HG03575 (cell line): ENCODE measurements around the gene GATAD1.
"Not testable (repeated sequence)": the region's sequence is repeated elsewhere in the genome, so short reads cannot be mapped to it uniquely, and the experiment has no call there.

Experiments used
- ATAC-seq: cut with Tn5 transposase; IDR thresholded peaks from one replicate; pipeline ENCODE4 v1.9.1; 2021; ENCODE audit not compliant: unreplicated experiment, insufficient number of reproducible peaks, low FRiP score; ENCODE audit errors: extremely low read depth

Gene GATAD1

DNA sequence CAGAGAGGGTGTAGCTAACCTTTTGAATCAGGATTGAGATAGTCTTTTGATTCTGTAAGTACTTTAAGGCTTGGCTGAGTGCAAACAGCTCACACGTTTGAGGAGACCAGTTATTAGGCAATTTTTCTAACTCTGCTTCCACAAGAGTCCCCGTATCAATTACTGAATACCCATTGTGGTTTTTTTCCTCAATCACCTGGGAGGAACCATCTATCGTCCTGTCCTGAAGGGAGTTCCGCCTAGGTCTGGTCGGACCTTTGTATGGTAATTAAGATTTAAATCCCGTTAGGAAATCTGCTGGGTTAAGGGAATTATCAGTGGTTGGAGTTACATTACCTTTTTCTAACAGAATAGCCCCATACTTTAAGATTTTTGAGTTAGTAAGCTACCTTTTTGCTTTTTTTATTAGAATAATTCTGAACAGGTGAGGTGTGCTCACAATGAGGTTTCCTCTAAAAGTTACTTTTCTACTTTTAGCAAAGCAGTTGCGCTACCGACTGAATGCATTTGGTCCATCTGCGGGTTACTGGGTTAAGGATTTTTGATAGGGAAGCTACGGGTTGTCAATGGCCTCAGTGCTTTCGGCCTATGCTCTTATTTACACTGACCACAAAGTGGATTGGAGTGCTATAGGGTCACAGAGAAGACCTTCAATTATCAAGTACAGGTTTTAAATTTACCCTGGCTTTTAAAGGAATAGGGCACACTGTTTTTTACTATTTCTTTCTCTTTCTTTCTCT lies 28.7 kb downstream of the GATAD1 start:
- not testable (repeated sequence) for ATAC-seq

DNA sequence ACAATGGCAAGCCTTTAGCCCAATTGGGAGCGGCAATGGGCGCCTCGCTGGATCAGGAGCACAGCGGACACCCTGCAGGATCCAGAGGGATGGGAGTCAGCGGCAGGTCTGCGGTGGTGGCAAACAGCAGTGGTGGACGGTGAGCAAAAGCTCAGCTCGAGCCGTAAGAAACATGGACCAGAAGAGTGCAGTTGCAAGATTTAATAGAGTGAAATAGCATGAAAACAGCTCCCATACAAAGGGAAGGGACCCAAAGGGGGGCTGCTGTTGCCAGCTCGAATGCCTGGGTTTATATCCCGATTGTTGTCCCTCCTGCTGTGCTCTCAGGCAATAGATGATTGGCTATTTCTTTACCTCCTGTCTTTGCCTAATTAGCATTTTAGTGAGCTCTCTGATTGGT lies 30.4 kb downstream of the GATAD1 start, which contains the start of gene ERVW-1:
Gene ERVW-1, minus strand, starts transcription at position 266 of the 400 bp plus-strand sequence. CDS start 7,565 bp downstream, outside the sequence.
- not testable (repeated sequence) for ATAC-seq

GRCh38 chr7:92478095-92478494 lies 30.8 kb downstream of the GATAD1 start:
- ATAC-seq, result no peak

- no peak for ATAC-seq
Observed at GRCh38 chr7:92478711-92479110, 31.4 kb downstream of the GATAD1 start.

- not testable (repeated sequence) for ATAC-seq
Observed at GRCh38 chr7:92479146-92479545, 31.9 kb downstream of the GATAD1 start.

- ATAC-seq, result not testable (repeated sequence)
Observed at GRCh38 chr7:92483624-92484023, 36.3 kb downstream of the GATAD1 start.

DNA sequence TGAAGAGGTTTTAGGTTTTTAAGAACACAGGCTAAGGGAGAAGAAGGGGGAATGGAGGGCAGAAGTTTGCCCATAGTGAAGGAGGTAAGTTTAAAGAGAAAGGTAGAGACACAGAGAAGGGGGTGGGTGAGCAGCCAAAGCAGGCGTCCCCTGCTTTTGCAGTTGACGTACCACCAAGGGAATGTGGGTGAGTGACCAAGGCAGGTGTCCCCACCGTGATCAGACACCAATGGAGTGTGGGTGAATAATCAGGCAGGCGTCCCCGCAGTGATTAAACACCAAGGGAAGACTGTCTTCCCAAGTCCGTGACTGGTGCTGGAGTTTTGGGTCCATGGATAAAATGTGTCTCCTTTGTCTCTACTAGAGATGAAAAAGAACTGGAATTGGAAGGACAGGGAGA lies 36.9 kb downstream of the GATAD1 start:
- not testable (repeated sequence) for ATAC-seq

- no peak for ATAC-seq
Observed at GRCh38 chr7:92485267-92485892, 38.1 kb downstream of the GATAD1 start.

DNA sequence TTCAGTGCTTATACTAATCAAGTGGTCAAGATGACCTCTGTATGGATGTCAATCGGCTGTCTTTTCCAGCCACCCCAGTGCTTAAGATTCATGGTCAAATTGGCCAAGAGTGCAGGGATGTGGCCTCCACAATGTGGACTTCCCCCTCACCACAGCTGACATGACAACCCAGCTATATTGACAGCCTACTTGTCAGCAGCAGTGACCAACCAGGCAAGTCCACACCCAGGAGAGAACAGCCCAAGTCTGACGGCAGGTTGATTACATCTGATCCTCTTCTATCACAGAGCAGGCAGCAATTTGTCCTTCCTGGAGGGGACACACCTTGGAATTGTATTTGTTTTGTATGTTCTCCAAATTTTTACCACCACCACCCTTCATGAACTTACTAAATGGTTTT lies 38.7 kb downstream of the GATAD1 start:
- no peak for ATAC-seq

GRCh38 chr7:92487804-92488203 lies 40.5 kb downstream of the GATAD1 start:
- no peak for ATAC-seq

GRCh38 chr7:92489634-92490033 lies 42.4 kb downstream of the GATAD1 start:
- no peak for ATAC-seq

GRCh38 chr7:92496876-92497275 lies 49.6 kb downstream of the GATAD1 start:
- no peak for ATAC-seq

DNA sequence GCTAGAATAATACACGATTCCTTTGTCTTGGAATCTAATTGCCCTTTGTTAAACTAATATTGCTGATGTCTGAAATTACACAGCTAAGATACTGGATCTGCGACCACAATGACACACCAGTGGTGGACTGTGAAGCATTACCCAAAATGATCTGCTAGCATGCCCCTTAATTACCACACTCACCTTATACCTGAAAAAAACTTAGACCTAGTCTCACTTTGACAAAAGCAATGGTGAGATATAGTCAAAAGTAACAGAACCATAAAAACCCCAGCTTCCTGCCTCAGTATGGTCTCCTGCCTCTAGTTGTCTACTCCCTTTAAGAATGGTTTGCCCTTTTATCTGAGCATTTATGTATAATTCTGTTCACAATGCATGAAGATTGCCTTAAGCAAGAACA lies 51.3 kb downstream of the GATAD1 start:
- no peak for ATAC-seq

DNA sequence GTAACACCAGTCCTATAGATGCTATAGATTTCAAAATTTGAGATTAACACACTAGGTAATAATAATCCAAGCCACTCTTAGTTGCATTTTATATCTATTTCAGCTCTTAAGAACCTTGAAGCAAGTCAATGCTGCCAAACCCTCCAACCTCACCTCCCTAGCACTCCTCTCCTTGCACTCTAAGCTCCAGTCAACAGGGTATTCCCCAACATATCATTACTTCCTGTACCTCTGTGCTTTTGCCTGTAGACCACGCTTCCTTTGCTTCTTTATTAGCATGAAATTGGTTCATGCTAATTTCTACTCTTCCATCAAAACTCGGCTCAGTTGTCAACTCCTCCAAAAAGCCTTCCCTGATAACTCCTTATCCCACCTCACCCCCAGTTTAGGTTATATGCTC lies 56.5 kb downstream of the GATAD1 start:
- no peak for ATAC-seq

DNA sequence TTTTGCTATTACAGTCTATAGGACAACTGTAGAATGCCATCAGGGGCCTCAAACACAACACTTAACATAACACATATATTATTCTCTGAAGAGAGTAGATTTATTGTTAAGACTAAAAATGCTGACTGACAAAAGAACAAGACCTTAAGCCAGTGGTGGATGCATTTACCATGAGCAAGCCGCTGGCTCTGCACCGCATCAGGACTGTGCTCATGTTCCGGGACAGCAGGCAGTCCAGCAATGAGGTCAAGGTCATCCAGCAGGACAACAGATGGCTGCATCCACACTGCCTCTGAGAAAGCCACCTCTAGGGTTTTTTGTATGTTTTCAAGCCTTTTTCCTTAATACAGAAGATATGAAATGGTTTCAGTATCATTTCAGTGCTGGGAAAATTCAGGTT lies 57.3 kb downstream of the GATAD1 start:
- no peak for ATAC-seq

- no peak for ATAC-seq
Observed at GRCh38 chr7:92506363-92506762, 59.1 kb downstream of the GATAD1 start.

DNA sequence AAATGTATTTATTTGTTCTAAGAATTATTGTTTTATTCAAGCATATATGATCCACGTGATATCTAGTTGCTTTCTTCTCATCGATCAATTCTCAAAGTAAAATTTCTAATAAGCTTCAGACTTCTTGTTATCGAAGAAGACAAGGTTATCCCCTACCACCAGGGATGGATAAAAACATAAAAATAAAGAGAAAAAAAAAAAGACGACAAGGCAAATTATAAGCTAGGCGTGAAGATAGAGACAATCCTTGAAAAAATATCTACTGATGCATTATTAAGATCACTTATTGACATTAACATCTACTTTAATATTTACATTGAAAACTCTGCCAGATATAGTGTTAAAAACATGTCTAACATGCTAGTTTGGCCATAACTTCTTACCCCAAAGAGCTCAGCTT lies 61.7 kb downstream of the GATAD1 start:
- no peak for ATAC-seq
